Measurements from ENCODE around the gene CALML5.
"Not testable (repeated sequence)": the region's sequence is repeated elsewhere in the genome, so short reads cannot be mapped to it uniquely, and the experiment has no call there.

The CALML5 gene

DNA sequence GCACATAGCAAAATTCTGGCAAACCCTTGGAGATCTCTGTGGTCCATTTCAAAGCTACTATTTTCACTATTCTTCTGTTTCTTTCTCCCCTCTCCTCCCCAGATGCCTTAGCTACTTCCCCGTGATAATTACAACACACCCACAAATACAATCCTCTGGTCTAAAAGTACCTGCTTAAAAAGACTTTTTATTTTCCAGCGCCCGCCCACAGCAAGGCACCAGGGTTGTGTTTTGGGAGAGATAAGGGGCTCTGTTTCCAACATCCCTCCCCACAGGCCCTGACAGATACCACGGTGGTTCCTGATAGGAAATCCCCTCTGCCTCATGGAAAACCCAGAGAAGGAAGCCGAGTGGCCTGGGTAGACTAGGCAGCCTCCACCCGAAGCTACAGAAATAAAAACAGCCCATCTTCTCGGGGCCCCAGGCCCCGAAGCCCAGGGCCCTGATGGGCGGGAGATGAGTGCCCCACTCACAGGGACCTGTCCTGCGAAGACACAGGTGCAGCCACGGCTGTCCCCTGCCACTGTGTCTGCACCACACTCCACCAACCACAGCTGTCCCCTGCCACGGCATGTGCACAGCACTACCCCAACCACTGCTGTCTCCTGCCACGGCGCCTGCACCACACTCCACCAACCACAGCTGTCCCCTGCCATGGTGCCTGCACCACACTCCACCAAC, 19.7 kb downstream of the CALML5 start:
- H3K4me1 Mint-ChIP-seq = no peaks in the 10 kb centered on the region
- no peak overlapping the region for H3K4me3 Mint-ChIP-seq
- no peak overlapping the region for H3K27ac Mint-ChIP-seq
- CTCF ChIA-PET = no interaction called here
- peaks cover 26% of the 10 kb centered on the region for H3K27me3 Mint-ChIP-seq
- no peaks in the 10 kb centered on the region for H3K36me3 Mint-ChIP-seq
- DNase-seq = no peak
- H3K9me3 Mint-ChIP-seq = no peaks in the 10 kb centered on the region

DNA sequence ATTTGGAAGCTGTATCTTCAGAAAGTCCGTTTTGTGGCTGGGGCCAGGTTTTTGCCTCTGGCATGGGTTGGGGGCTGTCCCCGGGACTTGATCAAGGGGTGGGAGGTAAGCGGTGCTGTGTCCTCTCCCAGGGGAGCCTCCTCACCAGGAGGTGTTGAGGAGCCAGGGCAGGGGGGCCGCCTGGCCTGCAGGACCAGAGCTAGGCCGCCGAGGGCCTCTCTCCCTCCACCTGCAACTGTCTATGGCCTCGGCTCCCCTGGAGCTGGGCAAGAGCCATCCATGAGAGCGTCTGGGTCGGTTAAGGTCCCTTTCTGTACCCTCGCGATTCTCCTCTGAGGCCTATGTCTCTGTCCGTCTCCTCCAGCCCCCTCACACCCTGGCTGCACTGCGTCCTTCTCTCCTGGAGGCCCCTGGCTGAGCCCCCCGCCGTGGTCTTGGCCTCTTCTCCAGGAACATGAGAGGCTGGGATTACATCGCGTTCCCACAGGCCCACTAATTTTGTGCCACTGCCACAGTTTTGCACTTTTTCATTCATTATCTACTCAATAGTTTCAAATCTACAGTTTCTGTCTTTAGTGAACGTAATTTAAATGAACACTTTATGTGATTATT, 20.6 kb downstream of the CALML5 start:
- Mint-ChIP-seq H3K36me3 (no peaks in the 10 kb centered on the region), H3K4me3 (no peak overlapping the region), H3K27ac (no peak overlapping the region), H3K27me3 (peaks cover 26% of the 10 kb centered on the region), H3K4me1 (no peaks in the 10 kb centered on the region), H3K9me3 (no peaks in the 10 kb centered on the region)
- no peak for DNase-seq
- CTCF ChIA-PET = no interaction called here

DNA sequence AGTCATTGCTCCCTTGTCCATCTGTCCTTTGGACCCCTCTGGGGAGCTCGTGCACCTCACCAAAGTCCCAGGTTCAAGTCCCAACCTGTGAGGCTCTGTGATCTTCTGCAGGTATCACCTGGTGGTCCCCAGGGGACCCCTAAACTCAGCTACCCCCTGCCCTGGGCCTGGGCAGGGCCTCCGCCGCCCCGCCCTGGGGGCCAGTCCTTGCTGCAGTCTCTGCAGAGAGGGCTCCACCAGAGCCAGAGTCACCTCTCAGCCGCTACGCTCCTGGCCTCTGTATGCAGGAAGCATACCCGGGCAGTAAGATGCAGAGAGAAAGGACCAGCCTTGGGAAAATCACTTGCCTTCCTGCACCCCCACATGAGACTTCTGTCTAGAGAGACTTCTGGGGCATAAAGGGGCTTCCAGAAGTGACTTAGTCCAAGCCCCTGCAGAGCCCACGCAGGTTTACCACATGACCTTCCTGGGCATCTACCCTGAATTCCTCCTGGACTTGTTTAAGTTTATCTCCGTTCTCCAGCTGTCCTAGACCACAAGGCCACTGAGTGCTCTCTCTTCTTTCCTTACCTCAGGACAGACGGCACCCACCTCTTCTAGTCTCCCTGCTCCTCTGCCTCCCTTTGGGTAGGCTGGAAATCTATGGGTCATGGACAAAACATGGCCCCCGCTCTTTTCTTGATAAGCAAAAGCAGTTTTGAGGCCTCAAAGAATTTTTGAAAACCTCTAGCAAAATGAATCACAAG, 21.2 kb downstream of the CALML5 start:
- H3K27me3 Mint-ChIP-seq = peaks cover 23% of the 10 kb centered on the region
- H3K4me3 Mint-ChIP-seq = no peak overlapping the region
- no peaks in the 10 kb centered on the region for H3K9me3 Mint-ChIP-seq
- H3K36me3 Mint-ChIP-seq = no peaks in the 10 kb centered on the region
- no peak for DNase-seq
- H3K4me1 Mint-ChIP-seq = no peaks in the 10 kb centered on the region
- no peak overlapping the region for H3K27ac Mint-ChIP-seq
- CTCF ChIA-PET = interaction anchor here (1.7 kb wide), 1 partner anchor 145 kb away, joined by 6 read pairs; no protein-coding TSS in a partner anchor

DNA sequence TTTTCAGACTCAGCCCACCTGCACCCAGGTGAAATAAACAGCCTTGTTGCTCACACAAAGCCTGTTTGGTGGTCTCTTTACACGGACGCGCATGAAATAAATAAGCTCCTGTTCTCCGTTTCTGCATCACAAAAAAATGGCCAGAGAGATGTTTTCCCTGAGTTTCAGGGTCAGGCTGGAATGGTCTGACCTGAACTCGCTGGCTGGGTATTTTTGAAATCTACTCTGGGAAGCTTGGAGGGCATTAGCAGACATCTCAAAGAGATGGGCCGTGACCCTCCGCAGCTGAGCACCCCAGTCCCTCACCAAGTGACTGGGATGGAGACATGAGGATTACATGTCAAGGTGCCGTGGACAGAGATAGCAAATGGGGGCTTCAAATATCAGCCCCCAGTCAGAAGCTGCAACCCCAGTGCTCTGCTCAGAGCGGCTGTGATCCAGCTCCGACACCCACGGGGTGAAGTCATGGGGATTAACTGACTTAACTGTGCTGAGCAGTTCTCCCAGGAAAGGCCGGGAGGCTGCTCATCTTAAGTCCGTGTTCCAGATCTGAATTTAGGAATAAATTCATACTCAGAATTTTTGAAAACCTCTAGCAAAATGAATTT, 22.3 kb downstream of the CALML5 start:
- Mint-ChIP-seq H3K4me3 (no peak overlapping the region), H3K27me3 (peaks cover 23% of the 10 kb centered on the region), H3K27ac (no peak overlapping the region), H3K4me1 (no peaks in the 10 kb centered on the region), H3K9me3 (no peaks in the 10 kb centered on the region), H3K36me3 (no peaks in the 10 kb centered on the region)
- DNase-seq = no peak
- CTCF ChIA-PET = interaction anchor here (1.7 kb wide), 1 partner anchor 146 kb away, joined by 6 read pairs; no protein-coding TSS in a partner anchor

DNA sequence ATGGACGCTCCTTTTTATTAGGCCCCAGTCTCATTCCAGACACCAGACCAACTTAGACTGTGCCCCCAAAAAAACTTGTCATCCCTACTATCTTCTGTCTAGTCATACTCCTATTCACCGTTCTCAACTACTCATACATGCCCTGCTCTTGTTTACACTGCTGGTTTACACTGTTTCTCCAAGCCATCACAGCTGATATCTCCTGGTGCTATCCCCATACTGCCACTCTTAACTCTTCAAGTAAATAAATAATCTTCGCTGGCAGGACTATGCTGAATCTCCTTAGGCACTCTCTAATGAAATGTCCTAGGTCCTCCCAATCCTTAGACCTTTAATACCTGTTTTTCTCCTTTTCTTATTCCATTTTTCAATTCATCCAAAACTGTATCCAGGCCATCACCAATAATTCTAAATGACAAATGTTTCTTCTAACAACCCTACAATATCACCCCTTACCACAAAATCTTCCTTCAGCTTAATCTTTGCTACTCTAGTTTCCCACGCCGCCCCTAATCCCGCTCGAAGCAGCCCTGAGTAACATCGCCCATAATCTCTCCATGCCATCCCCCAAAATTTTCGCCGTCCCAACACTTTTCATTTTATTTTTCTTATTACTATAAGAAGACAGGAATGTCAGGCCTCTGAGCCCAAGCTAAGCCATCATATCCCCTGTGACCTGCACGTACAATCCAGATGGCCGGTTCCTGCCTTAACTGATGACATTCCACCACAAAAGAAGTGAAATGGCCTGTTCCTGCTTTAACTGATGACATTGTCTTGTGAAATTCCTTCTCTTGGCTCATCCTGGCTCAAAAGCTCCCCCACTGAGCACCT, 23.2 kb downstream of the CALML5 start:
- H3K27ac Mint-ChIP-seq, DNase-seq, H3K9me3 Mint-ChIP-seq, H3K36me3 Mint-ChIP-seq, CTCF ChIA-PET, H3K4me3 Mint-ChIP-seq, H3K4me1 Mint-ChIP-seq: not testable (repeated sequence)
- peaks cover 29% of the 10 kb centered on the region for H3K27me3 Mint-ChIP-seq

DNA sequence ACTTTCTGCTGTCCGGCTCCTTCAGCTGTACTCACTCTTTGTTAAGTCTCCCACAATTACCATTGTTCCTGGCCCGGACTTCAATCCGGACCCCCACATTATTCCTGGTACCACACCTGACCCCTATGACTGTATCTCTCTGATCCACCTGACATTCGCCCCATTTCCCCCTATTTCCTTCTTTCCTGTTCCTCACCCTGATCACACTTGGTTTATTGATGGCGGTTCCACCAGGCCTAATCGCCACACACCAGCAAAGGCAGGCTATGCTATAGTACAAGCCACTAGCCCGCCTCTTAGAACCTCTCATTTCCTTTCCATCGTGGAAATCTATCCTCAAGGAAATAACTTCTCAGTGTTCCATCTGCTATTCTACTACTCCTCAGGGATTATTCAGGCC, 24.3 kb downstream of the CALML5 start:
- CTCF ChIA-PET, H3K4me3 Mint-ChIP-seq, H3K4me1 Mint-ChIP-seq, DNase-seq, H3K9me3 Mint-ChIP-seq, H3K36me3 Mint-ChIP-seq, H3K27ac Mint-ChIP-seq: not testable (repeated sequence)
- H3K27me3 Mint-ChIP-seq = peaks cover 21% of the 10 kb centered on the region

DNA sequence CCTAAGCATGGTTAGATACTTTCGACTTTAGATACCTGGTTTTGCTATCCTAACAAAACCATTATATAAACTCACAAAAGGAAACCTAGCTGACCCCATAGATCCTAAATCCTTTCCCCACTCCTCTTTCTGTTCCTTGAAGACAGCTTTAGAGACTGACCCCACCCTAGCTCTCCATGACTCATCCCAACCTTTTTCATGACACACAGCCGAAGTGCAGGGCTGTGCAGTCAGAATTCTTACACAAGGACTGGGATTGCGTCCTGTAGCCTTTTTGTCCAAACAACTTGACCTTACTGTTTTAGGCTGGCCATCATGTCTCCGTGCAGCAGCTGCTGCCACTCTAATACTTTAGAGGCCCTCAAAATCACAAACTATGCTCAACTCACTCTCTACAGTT, 24.7 kb downstream of the CALML5 start:
- DNase-seq, H3K4me3 Mint-ChIP-seq, H3K4me1 Mint-ChIP-seq, H3K9me3 Mint-ChIP-seq, CTCF ChIA-PET, H3K27ac Mint-ChIP-seq, H3K36me3 Mint-ChIP-seq: not testable (repeated sequence)
- peaks cover 19% of the 10 kb centered on the region for H3K27me3 Mint-ChIP-seq

DNA sequence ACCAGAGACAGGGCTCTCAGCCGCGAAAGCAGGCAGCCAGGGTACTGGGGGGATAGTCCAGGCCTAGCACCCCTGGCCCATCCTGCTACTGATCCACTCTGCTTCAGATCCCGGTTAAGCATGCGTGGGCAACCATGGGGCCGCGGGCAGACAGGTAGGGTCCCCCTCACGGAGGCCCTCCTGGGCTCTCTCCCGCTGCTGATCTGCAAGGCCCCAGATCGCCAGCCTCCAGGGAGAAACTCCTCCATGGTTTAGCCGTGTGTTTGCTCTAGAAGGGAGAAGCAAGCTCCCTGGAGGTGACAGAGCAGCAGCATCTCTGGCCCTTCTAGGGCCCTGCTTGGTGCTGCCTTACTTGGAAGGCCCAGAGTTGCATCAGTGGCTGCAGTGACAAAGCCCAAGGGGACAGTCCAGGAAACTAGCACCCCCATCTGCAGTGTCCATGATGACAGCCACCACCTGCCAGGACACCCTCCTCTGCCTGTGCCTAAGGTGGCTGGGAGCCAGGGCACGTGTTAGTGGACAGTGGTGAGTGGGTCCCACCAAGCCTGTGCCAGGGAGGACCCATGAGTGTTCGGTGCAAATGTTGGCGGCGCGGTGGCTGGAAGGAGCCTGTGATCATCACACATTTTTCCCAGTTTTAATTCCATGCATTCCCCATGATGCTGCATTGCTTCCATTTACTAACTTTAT, 29.2 kb downstream of the CALML5 start:
- no peaks in the 10 kb centered on the region for H3K9me3 Mint-ChIP-seq
- peaks cover 17% of the 10 kb centered on the region for H3K27me3 Mint-ChIP-seq
- CTCF ChIA-PET = no interaction called here
- H3K36me3 Mint-ChIP-seq = no peaks in the 10 kb centered on the region
- no peaks in the 10 kb centered on the region for H3K4me1 Mint-ChIP-seq
- H3K27ac Mint-ChIP-seq = no peak overlapping the region
- DNase-seq = no peak
- H3K4me3 Mint-ChIP-seq = no peak overlapping the region

DNA sequence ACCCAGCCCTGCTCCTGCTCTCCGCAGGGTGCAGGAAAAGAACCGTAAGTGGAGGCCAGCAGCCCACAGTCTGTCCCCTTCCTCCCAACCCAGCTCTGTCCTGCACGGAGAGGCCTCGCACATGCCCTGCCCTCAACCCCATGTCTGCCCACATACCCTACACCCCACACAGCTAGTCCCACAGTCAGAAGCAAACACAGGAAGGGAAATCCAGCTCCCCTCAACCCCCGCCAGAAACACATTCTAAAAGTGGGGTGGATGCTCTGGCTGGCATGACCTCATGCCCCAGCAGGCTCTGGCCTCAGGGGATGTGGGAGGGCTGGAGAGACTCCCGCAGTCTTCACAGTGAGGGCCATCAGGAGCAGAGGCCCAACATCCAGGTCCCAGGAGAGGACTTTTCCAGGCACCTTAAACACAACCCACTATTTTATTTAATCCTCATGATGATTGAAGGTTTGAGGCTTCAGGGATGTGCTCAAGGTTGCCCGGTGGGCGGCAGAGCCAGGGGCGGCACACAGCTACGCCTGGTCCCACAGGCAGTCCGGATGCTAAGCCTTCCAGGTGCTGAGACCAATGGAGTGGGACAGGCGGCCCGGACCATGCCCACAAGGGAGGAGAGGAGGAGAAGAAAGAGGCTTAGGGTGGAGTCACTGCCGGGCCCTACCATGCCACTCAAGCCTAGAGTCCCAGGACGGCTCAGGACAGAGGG, 29.9 kb downstream of the CALML5 start:
- no peaks in the 10 kb centered on the region for H3K4me1 Mint-ChIP-seq
- no peaks in the 10 kb centered on the region for H3K9me3 Mint-ChIP-seq
- H3K36me3 Mint-ChIP-seq = no peaks in the 10 kb centered on the region
- H3K27me3 Mint-ChIP-seq = peaks cover 17% of the 10 kb centered on the region
- CTCF ChIA-PET = no interaction called here
- H3K27ac Mint-ChIP-seq = no peak overlapping the region
- DNase-seq = no peak
- H3K4me3 Mint-ChIP-seq = no peak overlapping the region

DNA sequence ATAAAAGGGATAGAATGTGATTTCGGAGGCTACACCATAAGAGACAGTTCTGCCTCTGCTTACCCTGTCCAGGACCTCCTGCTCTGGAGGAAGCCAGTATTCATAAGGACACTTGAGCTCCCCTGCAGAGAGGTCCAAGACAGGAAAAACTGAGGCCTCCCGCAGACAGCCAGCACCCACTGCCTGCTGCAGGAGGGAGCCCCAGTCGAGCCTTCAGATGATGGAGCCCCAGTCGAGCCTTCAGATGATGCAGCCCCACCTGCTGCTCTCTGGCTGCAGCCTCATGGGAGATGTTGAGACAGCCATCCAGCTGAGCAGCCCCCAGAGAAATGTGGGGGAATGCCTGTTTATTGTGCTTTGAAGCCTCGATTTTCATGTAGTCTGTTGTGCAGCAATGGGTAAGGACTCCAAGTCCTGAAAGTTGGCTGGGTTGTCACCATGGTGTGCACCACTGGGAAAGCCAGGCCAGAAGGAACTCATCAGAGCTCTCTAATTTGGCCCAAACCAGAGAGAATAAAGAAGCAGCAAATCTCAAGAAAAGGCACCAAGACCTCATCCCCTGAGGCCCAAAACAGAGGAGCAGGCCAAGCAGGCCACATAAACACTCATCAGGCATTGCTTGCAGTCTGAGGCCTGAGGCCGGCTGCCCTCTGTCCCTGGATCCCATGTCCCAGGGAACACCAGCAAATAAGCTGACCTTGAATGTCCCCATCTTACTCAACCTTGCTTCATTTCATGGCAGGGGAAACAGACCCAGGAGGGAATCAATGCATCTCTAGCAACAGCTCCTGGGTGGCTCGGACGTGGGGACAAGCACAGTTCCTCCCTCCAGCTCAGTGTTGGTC, 30.9 kb downstream of the CALML5 start:
- no peaks in the 10 kb centered on the region for H3K4me1 Mint-ChIP-seq
- peaks cover 17% of the 10 kb centered on the region for H3K27me3 Mint-ChIP-seq
- no peaks in the 10 kb centered on the region for H3K9me3 Mint-ChIP-seq
- CTCF ChIA-PET = interaction anchor here (1.1 to 1.5 kb wide), 2 partner anchors 20 to 154 kb away, joined by 3 read pairs; no protein-coding TSS in a partner anchor
- no peak overlapping the region for H3K4me3 Mint-ChIP-seq
- H3K36me3 Mint-ChIP-seq = no peaks in the 10 kb centered on the region
- no peak for DNase-seq
- no peak overlapping the region for H3K27ac Mint-ChIP-seq

DNA sequence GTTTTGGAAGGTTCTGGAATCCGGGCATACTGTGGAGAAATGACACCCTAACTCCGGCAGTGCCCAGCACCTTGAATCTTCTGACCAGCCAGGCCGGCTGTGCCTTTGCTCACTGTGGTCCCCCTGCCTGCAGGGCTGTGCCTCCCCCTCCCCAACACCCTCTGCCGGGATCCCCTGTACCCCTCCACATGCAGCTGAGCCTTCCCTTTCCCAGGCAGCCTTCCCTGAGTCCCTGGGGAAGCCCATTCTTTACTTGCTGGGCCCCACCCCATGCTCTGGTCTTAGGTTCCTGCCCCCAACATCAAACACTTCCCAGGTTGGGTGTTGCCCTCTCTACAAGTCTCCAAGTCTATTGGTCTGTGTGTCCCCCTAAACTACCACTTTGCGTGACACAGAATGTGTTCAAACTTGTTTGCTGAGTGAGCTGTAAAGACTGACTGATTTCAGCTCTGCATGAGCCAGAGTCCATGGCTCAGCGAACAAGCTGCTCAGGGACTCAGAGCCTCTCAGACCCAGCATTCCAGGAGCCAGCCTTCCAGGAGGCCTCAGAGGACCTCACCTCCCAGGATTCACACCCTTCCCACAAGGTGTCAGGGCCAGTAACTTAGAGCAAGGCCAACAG, 31.6 kb downstream of the CALML5 start:
- no peak overlapping the region for H3K4me3 Mint-ChIP-seq
- CTCF ChIA-PET = interaction anchor here (1.1 to 1.5 kb wide), 2 partner anchors 20 to 155 kb away, joined by 3 read pairs; no protein-coding TSS in a partner anchor
- H3K36me3 Mint-ChIP-seq = no peaks in the 10 kb centered on the region
- peaks cover 17% of the 10 kb centered on the region for H3K27me3 Mint-ChIP-seq
- H3K4me1 Mint-ChIP-seq = no peaks in the 10 kb centered on the region
- H3K27ac Mint-ChIP-seq = no peak overlapping the region
- H3K9me3 Mint-ChIP-seq = no peaks in the 10 kb centered on the region
- DNase-seq = no peak

DNA sequence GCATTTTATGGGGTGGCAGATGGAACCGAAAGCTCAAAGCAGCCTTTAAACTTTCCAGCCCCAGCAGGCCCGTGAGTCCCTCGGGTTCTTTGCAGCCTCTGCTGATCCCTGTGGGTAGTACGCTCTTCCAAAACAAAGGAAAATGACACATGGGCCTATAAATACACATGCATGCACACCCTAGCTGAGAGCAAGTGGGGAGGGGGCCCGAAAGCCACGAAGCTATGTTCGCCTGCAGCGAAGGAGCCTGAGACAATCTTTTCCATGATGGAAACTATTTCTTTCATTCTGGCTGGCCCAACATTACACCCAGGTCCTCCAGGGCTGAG, 32.2 kb downstream of the CALML5 start:
- H3K4me3 Mint-ChIP-seq = no peak overlapping the region
- H3K36me3 Mint-ChIP-seq = peaks cover under 1% of the 10 kb centered on the region
- no peaks in the 10 kb centered on the region for H3K9me3 Mint-ChIP-seq
- H3K27ac Mint-ChIP-seq = no peak overlapping the region
- peaks cover 2% of the 10 kb centered on the region for H3K4me1 Mint-ChIP-seq
- H3K27me3 Mint-ChIP-seq = peaks cover 15% of the 10 kb centered on the region
- no peak for DNase-seq
- CTCF ChIA-PET = no interaction called here

All from activated naive CD4-positive, alpha-beta T cell treated with anti-CD3 and anti-CD28 coated beads, Interleukin-2, amount 10 ng/mL, durations not matched to agents 7 days and 5 days (primary cell).